Measurements from ENCODE around the gene MPG.
"Not testable (repeated sequence)": the region's sequence is repeated elsewhere in the genome, so short reads cannot be mapped to it uniquely, and the experiment has no call there.

Gene MPG

DNA sequence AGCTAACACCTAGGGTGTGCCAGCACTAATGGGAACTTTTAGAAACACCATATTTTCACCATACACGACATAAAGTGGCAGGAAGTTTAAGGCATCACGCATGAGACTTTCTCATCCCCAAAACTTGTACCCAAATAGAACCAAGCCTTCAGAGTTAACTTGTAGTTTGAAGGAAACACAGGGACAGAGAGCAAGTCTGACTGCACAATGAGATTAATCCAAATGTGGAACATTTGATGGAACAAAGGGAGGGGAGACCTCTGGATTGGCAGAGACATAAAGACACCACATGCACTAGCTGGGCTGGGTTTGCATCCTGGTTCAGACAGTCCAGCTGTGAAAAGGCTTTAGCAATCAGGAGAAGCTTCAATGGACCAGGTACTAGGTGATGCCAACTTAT, 36.3 kb downstream of the MPG start:
- no peak for DNase-seq

DNA sequence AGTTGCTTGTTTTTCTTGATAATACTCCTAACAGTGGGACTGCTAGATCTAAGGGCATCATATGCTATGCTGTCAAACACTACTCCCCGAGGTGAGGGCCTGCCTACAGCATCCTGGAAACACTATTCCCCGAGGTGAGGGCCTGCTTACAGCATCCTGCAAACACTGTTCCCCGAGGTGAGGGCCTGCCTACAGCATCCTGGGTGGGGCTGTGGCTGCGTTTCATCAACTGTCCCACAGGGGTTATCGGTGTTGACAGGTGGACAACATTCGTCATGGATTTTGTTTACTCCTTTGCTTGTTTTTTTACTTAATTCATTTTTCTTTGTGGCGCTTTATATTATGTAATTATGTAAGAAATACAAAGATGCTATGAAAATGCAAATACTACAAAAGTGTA, 38.0 kb downstream of the MPG start:
- no peak for DNase-seq

DNA sequence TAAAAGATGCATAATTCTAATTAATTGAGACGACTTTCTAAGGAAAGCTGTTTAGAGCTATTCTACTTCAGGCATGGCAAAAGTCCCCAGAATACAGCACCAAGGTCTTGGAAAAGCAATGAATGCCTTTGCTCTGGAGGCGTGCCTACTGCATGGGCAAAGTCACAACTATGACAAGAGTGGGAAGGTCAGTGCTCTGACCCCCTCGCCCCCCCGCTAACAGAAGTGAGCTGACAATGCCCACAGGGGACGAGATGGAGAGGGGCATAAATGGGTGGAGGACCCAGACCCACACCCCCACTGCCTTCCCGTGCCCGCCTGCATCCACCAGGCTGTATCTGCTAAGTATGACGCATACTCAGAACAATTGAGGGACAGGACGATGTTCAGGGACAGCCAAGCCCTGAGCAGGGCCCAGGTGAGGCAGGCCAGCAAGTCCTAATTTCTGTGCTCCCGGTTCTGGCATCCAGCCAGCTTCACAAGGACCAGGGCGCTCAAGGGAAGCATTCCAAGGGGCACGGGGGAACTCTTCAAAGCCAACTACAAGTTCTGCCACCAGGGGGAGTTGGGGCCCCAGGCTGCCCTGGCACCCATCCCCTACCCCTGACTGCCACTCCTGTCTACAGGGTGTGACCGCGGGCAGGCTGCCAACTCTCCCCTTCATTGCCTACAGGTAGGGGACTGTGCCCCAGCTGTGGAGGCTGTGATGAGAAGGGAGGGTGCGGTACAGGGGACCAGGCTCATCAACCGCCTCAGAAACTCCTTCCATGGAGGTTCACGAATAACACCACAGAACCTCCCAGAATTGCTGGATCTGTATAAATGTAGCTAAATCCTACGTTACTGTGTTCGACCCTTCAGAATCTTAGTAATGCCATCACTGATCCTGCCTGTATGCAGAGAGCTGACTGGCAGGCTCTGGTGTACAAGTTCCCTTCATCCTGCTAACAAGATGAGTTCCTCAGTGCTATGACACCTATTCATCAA, 39.6 kb downstream of the MPG start:
- peak; percentile 69 for DNase-seq

DNA sequence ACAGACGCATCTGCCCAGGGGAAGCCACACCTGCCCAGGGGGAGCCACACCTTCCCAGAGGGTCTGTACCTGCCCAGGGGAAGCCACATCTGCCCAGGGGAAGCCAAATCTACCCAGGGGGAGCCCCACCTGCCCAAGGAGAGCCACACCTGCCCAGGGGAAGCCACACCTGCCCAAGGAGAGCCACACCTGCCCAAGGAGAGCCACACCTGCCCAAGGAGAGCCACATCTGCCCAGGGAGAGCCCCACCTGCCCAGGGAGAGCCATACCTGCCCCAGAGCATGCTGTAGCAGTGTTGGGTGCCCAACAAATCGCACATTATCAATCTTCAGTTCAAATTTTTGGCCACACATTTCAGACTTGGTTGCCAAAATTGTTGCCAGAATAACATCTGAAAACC, 40.8 kb downstream of the MPG start:
- DNase-seq, result no peak

DNA sequence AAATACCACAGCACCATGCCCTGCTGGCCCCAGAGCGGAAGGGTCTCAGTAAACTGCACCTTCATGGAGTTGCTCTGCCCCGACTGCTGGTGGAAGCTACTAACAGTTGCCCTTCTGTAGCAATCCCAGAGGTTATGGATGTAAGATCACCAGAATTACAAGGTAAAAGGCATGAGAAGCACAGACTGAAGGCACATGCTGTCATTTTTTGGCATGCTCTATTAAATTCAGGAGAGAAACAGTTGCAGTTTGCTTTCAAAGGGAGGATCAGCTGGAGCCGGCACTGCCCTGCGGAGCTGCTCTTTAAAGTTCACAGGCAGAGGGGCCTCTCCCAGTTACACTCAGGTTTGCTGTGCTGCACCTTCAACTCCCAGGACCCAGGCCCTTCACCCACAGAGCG, 41.3 kb downstream of the MPG start:
- no peak for DNase-seq

DNA sequence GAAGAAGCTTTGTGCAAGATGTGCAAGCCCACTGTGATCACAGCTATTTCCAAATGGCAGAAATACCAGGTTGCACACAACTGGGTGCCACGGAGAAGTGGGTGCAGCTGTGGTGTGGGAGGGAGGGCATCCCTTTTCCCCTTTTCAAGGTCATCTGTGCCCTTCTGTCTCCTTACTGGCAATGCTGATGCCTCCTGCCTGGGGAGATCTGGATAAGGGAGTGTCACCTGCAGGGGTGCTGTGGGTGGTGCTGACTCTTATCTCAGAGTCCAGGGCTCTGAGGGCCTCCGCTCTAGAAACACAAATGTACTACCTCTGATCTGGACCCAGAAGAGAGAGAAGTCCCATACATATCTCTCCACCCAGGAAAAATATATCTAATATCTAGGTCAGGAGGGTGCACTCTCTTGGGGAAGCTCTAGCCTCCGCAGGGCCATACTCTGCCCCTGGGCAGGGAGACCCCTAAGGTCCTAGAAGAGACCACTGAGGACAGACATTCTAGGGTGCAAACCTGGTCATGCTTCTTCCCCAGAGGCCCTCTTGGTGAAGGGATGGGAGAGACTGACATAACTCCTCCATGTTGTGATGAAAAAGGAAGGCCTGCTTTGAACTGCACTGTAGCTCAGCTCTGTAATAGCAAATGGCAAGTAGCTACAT, 41.9 kb downstream of the MPG start:
- DNase-seq, result no peak

DNA sequence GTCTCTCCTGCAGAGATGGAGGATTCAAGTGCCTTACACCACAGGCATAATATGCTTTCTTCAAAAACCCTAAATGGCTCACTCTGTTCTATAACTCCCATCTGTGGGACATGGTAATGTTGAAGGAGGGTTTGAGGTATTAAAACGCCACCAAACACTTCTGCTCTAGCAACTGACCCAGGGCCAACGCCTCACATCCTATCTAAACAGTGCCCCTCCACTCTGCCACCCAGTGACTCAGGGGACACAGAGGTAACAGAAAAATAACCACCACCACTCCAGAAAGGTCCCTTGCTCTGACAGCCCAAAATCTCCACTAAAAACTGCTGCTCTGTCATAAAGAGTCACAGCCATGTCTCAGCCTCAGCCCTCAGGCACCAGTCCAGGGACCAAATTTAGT, 42.7 kb downstream of the MPG start:
- DNase-seq, result no peak

DNA sequence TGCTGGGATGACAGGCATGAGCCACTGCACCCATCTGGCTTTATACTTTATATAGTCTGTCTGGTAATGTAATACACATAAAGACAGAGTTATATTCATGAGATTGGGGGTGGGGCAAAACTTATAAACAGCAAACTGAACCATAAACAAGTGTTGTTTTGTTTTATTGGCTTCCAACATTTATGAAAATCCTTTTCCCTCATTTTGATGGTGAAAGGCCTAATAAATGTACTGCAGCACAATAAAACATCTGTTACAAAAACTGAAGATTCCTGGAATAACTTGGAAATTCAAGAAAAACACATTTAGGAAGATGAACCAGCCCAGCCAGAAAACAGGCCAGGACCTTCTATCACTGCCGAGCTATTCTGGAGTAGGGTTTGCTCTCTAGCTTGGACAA, 44.3 kb downstream of the MPG start:
- DNase-seq, result no peak

DNA sequence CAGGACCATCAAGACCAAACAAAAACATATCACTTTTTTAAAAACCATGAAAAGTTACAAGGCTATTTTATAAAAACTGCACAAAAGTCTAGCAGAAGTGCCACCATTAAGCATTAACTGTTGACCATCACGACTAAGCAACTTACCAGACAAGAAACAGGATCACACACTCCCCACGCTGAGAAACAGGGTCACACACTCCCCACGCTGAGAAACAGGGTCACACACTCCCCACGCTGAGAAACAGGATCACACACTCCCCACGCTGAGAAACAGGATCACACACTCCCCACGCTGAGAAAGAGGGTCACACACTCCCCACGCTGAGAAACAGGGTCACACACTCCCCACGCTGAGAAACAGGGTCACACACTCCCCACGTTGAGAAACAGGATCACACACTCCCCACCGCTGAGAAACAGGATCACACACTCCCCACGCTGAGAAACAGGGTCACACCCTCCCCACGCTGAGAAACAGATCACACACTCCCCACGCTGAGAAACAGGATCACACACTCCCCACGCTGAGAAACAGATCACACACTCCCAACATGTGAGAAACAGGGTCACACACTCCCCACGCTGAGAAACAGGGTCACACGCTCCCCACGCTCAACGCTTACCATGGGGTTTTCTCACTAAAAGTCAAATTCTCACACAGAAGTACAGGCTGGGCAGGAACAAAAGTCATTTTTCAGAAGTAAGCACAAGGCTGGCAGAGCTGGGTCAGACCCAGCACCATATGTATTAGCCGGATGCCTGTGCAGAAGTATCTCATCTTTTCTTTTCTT, 45.7 kb downstream of the MPG start:
- not testable (repeated sequence) for DNase-seq

DNA sequence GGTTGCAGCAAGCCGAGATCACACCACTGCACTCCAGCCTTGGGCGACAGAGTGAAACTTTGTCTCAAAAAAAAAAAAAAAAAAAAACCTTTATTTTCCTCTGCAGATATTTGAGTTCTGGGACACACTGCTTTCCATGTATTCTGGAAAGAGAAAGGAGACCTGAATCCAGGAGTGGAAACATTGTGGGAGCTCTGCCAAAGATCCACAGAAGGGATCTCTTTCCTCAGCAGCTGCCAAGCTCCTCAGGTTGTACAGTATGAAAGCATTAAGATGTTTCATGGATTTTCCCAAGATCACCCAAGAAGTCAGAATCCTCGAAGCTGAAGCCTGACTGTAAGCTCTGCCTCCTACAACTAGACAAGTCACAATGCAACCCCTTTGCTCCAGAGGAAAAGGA, 47.0 kb downstream of the MPG start:
- DNase-seq, result no peak

DNA sequence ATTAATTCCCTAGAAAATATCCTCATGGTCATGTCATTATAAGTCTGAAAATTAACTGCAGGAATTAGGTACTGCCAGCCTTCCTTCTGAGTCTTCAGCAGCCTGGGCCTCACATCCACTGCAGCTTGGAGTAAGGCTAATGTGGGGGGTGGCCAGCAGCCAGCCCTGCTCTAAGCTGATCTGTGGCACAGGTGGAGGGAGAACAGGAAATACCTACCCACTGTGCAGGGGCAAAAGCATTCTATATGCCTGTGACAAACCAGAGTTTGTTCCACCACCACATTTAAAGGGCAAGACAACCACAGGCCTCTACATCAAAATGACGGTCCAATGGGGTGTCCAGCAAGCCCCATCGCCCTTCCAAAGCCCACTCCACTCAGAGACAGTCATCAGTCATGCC, 51.0 kb downstream of the MPG start:
- no peak for DNase-seq

DNA sequence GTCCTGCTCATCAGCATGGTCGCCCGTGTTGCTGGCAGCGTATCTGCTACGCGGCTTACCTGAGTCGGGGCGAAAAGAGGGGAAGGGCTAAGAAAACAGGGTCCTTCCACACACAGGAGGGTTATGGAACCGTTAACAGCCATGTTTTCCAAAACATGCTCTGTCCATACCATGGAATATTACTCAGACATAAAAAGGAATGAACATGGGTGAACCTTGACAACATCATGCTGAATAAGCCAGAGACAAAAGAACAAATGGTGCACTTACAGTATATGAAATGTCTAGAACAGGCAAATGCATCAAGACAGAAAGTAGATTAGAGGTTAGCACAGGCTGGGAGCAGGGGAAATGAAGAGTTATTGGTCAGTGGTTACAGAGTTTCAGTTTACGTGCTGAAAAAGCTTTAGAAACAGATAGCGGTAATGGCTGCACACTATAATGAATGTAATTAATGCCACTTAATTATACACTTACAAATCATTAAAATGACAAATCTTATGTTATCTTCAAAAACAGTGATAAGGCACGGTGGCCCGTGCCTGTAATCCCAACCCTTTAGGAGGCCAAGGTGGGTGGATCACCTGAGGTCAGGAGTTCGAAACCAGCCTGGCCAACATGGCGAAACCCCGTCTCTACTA, 52.6 kb downstream of the MPG start:
- no peak for DNase-seq

DNA sequence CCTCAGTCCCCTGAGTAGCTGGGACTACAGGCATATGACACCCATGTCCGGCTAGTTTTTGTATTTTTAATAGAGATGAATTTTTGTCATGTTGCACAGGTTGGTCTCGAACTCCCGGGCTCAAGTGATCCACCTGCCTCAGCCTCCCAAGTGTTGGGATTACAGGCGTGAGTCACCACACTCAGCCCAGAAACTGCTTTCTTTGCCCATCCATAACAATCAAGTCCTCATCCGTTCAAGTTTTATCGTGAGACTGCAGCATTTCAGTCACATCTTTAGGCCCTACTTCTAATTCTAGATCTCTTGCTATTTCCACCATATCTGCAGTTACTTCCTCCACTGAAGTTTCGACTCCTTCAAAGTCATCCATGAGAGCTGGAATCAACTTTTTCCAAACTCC, 54.1 kb downstream of the MPG start:
- no peak for DNase-seq

DNA sequence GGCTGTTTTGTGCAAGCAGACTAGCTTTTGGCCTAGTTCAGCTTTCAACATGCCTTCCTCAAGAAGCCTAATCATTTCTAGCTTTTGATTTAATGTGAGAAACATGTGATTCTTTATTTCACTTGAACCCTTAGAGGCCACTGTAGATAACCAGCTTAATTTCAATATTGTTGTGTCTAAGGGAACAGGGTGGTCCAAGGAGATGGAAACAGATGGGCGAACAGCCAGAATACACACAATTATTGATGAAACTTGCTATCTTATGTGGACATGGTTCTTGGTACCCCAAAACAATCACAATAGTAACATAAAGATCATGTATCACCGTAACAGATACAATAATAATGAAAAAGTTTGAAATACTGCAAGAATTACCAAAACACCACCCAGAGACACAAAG, 55.7 kb downstream of the MPG start:
- no peak for DNase-seq

All from stimulated activated CD4-positive, alpha-beta T cell treated with anti-CD3 and anti-CD28 coated beads, Interleukin-4, amount 100 ng/mL, for 1 hour (primary cell).